Esophagus squamous epithelium (tissue), 4 donors: ENCODE measurements around the gene SLC12A9.

ENCODE experiments used
- CTCF ChIP-seq, 6 experiments: fragments of 450-650 bp in 4 of 6; fragments of 200-600 bp in 2 of 6; sonication (generic) in 2 of 6; IDR thresholded peaks; one replicate each; pipeline ENCODE4 v1.5.1; 2016 to 2019; ENCODE audit warnings: antibody characterized with exemption in 6 of 6, mild to moderate bottlenecking in 4 of 6, moderate library complexity in 4 of 6
- POLR2A ChIP-seq, 4 donors: fragments of 450-650 bp; IDR thresholded peaks; one replicate each; pipeline ENCODE4 v1.6.1; 2017; ENCODE audit warnings: antibody characterized with exemption in 4 of 4, mild to moderate bottlenecking in 4 of 4, moderate library complexity in 3 of 4

- no peak for TF ChIP-seq CTCF (IDR thresholded peaks at IDR 0.05)
- no peak for TF ChIP-seq POLR2A (IDR thresholded peaks at IDR 0.05)
Observed at GRCh38 chr7:100811480-100811879, 41.0 kb upstream of the SLC12A9 start.
